Measurements from ENCODE around the gene EGFL6.

GRCh38 chrX:13681595-13681994, 112.2 kb downstream of the EGFL6 start:
- TF ChIP-seq SUZ12 (IDR thresholded peaks at IDR 0.05) (no peak), CTBP1 (IDR thresholded peaks at IDR 0.05; ENCODE audit: borderline replicate concordance) (no peak), SP1 (IDR thresholded peaks at IDR 0.05) (no peak), FOXM1 (IDR thresholded peaks at IDR 0.05; ENCODE audit: borderline replicate concordance) (no peak)
